Thyroid gland (tissue), 4 donors: ENCODE measurements around the gene BACH2.

ENCODE experiments used
- POLR2A ChIP-seq, 2 donors: fragments of 450-650 bp; IDR thresholded peaks; one replicate each; pipeline ENCODE4 v1.6.1; 2017; ENCODE audit warnings: antibody characterized with exemption in 2 of 2, mild to moderate bottlenecking in 2 of 2, moderate library complexity in 1 of 2
- TF ChIP-seq, protein P1 (sequence below), 6 experiments: fragments of 200-600 bp in 3 of 6; fragments of 450-650 bp in 3 of 6; sonication (generic) in 3 of 6; IDR thresholded peaks; one replicate each; pipeline ENCODE4 v1.5.1; 2016 to 2019; ENCODE audit warnings: antibody characterized with exemption in 6 of 6, mild to moderate bottlenecking in 2 of 6, inconsistent platforms in 1 of 6, moderate library complexity in 1 of 6

DNA sequence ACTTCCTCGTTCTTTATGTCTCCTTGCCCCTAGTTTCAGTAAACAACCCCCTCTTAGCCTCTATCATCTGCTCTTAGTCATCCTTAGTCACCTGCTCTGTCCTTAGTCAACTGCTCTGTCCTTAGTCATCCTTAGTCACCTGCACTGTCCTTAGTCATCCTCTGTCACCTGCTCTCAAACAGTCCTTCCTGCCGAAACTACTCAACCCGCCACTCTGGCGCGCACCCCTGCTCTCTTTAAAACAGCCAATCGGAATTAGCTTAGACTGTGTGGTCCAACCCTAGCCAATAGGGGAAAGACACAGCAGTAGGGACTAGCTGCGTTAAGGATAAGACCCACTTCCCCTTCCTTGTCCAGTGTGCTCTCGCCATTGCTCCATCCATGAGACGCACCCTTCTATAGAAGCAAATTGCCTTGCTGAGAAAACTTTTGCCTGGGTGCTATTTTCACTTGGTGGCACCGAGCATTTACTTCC is 73.9 kb downstream of the BACH2 start:
- TF ChIP-seq, protein P1, sequence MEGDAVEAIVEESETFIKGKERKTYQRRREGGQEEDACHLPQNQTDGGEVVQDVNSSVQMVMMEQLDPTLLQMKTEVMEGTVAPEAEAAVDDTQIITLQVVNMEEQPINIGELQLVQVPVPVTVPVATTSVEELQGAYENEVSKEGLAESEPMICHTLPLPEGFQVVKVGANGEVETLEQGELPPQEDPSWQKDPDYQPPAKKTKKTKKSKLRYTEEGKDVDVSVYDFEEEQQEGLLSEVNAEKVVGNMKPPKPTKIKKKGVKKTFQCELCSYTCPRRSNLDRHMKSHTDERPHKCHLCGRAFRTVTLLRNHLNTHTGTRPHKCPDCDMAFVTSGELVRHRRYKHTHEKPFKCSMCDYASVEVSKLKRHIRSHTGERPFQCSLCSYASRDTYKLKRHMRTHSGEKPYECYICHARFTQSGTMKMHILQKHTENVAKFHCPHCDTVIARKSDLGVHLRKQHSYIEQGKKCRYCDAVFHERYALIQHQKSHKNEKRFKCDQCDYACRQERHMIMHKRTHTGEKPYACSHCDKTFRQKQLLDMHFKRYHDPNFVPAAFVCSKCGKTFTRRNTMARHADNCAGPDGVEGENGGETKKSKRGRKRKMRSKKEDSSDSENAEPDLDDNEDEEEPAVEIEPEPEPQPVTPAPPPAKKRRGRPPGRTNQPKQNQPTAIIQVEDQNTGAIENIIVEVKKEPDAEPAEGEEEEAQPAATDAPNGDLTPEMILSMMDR (IDR thresholded peaks at IDR 0.05), result no peak
- TF ChIP-seq POLR2A (IDR thresholded peaks at IDR 0.05), result no peak
